NCI-H69 (cell line): Measurements from ENCODE around the gene GMDS.
A peak's percentile ranks its signal among the peaks of the same experiment; 100 is the strongest.

Experiments used
- DNase-seq: peaks from one replicate; lab custom pipeline; 2025; lab: John Stamatoyannopoulos, UW

The GMDS gene

DNA sequence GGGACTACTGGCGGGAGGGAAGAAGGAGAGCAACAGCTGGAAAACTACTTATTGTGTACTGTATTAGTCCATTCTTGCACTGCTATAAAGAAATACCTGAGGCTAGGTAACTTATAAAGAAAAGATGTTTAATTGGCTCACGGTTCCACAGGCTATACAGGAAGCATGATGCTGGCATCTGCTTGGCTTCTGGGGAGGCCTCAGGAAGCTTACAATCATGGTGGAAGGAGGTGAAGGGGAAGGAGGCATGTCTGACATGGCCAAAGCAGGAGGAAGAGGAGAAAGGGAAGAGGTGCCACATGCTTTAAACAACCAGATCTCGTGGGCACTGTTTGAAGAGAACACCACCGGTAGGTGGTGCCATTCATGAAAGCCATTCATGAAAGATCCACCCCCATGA is 67.3 kb downstream of the GMDS start:
- DNase-seq, result no peak

DNA sequence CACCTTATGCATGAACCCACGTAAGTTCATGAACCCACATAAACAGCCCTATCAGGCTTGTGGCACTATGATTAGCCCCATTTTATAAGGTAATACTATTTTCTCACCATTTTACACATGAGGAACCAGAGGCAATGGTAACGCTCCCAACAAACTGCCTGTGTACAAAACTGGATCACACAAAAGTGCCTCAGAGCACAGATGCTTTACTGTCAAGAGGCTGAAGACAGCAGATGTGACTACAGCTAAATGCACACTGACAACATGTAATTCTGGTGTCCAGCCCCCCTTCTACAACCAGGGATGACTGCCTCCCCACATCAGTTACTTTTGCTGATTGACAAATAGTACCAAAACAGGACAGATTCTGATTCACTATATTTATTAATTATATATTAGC is 69.6 kb downstream of the GMDS start:
- DNase-seq, result peak; percentile 34

DNA sequence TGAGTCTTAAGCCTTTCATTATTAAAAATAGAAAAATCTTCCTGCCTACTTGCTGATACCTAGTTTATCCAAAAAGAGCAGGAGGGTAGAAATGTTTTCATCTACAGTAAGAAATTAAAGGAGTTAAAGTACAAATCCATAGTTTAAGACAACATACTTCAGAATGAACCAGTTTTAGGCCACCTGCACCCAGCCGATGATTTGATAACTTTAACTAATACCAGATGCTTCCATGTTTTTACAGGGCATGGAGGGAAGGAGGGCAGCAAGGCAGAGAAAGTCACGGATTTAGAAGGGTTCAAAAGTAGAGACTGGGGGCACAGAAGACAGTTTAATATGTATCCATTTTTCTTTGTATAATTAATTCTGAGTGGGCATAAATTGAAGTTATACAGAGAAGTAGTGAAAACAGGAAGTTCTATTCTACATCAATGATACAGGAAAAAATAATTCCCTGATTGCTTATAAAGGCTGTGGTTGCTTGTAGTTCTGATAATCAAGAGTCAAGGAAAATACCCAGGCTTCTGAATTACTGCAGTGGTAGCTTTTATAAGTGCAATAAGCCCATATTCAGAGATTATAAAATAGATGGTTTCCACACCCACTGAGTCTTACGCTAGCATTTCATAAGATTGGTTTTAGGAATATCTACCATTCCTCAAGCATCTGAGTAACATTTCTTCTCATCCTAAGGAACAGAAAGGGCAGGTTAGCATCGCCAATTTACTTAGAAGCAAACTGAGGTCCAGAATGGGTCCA is 72.0 kb downstream of the GMDS start:
- DNase-seq, result no peak

DNA sequence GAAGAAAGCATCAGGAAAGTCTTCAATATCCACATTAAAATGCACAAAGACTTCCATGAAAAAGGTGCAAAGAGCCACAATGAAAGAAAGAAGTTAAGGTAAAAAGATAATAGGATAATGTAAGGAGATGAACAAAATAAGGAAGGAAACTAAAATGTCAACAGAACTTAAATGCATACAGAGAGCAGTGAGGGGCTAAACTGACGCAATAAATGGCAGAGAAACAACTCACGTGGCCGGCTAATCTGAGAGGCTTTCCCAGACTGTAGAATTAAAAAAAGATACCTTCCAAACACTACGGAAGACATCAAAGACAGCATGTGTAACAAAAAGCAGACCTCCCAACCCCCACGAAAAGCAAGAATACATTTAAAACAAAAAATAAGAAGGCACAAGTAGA is 73.7 kb downstream of the GMDS start:
- no peak for DNase-seq

DNA sequence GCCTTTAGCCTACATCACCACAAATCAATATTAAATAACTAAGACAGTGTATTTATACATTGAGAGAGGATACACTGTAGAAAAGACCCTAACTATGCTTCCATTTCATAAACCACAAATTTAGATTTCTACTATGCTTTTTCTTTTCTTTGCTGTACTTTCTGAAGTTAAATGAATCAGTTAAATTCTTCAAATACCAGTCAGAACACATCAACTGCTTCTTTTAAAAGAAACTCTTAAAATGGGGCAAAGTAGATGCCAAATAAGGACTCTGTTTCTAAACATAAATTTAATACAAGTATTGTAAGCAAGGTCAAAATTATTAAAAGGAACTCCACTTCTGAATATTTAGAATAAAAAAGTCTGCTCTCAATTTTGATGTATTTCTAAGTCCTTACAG is 76.9 kb downstream of the GMDS start:
- DNase-seq, result no peak

DNA sequence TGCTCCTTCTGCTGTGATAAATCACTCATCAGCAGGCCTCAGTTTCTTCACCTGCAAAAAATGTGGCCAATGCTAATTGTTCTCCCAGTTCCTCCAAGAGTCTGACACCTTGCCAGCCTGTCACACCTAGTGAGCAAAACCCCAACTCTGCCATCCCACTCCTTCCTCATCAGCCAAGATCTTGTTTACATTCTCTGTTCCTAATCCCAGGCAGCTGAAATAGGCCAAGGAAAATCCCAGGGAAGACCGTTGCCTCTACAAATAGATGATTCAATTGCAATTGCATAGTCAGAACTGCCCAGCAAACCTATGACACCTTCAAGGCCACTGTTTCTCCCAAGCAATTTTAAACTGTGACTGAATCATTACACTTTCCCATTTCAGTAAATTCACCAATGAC is 78.7 kb downstream of the GMDS start:
- peak; percentile 61 for DNase-seq

DNA sequence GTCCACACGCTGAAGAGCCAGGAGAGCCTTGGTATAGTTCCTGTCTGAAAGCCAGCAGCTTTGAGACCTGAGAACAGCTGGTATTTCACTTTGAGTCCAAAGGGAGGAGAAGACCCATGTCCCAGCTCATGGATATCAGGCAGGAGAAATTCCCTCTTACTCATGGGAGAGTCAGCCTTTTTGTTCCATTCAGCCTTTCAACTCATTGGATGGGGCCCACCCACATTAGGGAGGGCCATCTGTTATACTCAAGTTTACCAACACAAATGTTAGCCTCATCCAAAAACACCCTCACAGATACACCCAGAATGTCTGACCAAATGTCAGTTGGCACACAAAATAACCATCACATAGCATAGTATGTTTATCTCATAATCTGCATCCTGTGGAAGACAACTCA is 80.1 kb downstream of the GMDS start:
- peak; percentile 18 for DNase-seq

DNA sequence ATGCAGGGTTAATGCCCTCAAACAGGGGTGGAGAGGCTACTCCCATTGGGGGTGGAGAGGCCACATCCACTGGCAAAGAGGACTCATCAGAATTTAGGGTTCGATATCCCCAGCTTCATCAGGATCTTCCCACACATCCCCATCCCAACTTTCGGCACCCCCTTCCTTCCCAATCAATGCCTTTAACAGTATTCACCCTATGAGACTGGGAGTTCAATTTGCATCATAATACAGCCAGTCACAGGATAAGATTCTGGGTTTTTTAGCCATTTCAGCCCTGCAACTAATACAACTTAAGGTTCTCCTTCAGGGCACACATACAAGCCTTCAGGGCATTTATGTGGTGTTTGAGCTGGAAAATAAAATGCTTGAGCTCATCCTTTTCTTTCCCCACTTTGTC is 80.9 kb downstream of the GMDS start:
- no peak for DNase-seq

DNA sequence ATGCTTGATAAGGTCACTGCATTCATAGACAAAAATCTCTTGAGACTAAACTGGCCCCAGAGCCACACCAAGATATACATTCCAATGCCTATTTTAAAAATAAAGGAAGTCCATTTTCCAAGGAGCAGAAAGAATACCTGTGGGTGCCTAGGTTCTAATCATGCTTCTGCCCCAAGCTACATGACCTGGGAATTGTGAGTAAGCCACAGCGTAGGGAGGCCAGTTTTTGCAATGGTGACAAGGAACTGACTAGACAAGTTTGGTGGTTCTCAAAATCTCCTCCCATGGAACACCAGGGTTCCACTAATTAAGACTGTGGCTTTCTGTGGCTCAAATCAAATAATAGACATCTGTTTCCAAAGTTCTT is 83.3 kb downstream of the GMDS start:
- DNase-seq, result no peak

DNA sequence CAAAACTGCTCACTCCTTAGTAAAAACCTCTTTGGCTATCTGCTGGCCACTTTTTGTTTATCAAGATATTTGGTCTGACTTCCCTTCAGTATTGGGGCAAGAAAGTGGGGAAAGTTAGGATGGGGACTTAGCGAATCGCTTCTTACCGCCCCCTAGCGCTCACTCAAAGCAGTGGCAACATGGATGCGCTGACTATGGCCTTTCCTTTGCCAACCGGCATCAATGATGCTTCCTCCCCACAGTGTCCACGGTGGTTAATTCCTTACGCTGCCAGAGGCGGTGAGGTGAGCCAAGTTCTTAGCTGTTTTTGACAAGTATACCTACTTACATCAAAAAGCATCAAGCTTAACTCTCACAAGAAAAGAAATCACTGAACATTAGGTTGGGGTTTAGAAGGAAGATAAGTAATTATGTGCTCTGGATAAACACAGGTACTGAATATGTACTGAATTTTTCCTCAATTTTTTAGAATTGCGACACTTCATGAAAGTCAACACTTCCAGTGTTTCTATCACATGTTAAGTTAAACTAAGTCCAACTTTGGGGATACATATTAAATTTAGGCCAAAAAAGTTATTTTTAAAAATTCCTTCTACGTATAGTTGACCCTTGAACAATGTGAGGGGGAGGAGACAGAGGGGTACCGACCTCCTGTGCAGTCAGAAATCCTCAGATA is 86.7 kb downstream of the GMDS start:
- peak; percentile 60 for DNase-seq

DNA sequence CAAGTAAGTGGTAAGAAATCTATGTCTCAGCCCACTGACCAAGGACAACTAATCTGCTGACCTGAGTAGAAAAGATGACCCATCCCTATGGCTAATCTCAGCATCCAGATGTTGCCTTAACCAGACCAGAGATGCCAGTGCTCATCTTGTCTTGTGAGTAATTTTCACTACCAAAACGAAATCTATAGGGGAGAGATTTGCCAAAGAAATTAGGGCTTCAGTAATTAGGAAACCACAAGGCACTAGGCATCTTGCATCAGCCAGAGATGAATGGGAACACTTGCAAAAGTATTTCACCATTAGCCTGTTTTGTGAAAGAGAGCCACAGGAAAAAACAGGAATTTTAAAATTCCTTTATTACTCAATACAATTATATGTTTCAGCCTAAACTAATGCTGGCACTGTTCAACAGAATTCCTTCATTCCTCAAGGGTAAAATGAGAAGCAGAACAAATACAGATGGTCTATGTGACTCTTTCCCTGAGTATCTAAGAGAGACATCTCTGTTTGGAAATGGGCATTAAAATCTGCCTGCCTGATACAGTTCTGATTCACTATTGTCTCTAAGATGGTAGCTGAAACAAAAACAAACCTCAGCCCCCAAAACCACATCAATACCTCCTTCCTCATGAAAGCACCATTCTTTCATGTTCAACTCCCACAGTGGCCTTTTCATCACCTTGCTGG is 87.8 kb downstream of the GMDS start:
- no peak for DNase-seq

DNA sequence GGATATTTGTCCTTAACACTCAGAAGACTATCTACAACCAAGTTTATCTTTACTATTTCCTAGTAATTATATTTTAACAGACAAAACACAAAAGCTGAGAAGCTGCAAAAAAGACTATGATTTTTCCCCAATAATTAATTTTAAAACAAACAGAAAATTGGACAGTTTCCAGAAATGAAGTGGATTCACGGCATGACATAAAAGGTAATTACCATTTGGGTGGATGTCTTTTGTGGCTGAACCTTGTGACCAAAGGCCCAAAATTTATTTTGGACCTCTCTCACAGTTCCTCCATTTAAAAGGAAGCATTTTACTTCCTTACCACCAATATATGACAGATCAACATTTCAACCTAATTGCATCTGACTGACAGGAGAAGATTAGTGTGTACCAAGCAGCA is 90.2 kb downstream of the GMDS start:
- peak; percentile 96 for DNase-seq

DNA sequence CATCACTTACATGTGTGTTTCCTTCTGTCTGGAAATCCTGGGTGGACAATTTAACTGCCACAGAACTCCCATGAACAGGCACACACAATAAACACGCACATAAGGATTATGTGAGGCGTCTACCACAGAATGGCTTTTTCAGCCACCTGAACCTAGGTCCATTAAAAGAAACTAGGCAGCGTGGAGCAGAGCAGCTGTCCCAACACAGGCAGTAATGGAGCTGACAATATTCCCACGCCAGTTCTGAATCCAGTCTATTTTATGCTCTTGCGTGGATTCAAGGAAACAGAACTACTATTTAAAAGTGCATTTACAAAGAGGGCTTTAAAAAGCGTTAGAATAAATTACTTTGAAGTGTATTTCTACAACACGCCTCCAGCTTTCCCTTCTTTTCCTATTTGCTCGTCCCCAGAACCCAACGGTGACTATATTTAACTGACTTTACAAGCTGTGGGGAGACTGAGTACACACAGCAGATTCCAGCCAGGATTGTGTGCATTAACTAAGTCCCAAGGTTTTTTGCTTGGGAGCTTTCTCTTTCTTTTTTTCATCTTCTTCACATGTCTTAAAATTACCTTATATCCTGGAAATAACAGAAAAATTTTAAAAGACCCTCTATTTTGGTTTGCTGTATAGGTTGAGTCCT is 95.9 kb downstream of the GMDS start:
- DNase-seq, result peak; percentile 67

DNA sequence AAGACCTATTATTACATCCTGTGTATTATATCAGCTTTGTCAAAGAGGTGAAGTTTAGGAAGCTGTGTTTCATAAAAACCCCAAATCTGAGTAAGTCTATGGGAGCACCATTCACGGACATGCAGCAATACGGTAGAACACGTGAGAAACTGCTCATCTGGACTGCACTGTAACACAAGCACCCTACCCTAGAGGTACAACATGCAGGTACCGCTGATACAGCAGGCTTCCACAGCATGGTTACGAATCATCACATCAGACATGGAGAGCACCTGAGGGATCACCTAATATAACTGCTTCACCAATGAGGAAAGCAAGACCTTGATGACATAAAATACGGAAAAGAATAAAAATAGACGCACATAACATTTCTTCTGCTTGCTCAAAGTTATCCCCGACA is 96.7 kb downstream of the GMDS start:
- no peak for DNase-seq

DNA sequence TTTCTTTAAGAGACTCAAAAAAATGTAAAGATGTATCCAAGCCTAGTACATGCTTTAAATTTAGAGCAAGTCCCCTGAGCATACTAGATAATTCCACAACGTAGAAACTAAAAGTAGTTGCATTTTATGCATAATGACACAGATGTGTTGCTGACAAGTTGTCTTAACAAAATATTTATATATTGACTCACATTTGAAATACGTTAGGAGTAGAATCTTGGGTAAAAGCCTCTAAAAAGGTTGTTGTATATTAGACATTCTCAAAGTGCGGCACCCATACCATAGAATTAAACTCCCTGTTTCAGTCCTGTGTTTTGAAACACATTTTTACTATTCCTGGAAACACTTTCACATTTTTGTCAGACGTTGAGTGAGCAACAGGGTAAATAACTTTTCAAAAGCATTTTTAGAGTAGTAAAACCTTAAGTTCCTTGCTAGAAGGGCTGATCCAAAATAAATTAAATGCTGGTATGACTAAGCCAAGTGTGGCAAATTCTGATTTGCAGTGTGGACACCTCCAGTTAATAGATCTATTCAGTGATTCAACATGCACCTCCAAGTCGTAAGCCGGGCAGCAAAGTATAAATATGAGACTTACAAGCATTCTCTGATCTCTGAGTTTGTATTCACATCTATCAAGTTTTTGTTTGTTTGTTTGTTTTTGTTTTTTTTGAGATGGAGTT is 97.5 kb downstream of the GMDS start:
- no peak for DNase-seq

DNA sequence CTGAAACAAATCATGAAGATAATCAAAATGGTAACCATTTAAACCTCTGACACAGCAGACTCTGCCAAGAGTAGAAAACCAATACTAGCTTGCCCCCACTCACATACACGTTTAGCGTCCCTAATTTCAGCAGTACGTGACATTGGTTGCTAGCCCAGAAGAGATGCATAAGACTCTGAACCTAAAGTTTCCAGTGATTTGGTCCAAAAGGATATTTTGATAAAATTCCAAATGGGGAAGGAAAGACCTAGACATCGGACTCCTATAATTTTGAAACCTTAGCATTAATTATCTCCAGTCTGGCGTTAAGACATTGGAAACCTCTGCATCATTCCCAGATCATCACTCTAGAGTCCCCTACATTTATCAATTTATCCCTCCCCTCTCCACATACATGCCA is 98.1 kb downstream of the GMDS start:
- DNase-seq, result no peak

DNA sequence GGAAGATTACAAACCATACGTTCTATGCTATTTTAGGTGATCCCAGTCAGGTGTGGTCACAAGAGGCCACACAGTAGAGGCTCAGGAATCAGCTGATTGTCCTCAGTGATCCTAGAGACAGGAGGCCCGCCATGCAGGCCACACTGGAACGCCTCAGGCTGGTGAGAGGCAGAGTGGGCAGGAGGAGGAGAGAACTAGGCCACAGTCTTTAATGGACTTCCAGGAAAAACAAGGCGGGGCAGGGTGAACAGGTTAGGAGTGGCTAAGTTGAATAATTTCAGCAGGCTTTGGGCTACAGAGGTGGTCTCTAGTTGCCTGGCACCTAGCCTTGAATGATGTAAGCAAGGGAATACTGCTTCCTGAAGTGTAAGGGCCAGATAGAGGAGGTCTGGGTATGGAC is 101.2 kb downstream of the GMDS start:
- no peak for DNase-seq

DNA sequence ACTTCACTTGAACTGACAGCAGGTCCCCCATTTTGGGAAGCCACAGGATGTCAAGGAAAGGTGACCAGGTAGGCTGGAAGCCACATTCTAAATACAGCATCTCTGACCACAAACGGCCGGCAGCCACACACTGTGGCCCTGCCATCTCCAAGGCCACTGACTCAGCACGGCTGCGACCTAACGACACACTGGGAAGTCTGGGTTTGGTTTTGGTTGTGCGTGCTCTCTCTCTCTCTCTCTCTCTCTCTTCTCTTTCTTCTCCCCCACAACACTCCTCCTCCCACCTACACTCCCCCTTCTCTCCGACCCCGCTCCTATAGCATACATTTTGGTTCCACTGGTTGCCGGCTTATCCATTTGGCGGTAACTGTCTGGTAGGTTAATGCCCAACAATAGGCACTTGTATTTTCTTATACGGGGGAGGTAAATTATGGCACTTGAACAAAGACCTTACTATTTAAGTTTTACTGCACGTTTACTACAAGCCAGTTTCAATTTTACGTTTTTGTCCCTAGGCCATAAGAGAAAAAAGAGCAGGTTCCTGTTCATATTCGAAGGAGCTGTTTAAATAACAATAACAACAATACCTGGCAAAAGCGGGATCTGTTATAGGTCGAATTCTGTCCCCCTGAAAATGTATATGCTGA is 103.6 kb downstream of the GMDS start:
- DNase-seq, result no peak

DNA sequence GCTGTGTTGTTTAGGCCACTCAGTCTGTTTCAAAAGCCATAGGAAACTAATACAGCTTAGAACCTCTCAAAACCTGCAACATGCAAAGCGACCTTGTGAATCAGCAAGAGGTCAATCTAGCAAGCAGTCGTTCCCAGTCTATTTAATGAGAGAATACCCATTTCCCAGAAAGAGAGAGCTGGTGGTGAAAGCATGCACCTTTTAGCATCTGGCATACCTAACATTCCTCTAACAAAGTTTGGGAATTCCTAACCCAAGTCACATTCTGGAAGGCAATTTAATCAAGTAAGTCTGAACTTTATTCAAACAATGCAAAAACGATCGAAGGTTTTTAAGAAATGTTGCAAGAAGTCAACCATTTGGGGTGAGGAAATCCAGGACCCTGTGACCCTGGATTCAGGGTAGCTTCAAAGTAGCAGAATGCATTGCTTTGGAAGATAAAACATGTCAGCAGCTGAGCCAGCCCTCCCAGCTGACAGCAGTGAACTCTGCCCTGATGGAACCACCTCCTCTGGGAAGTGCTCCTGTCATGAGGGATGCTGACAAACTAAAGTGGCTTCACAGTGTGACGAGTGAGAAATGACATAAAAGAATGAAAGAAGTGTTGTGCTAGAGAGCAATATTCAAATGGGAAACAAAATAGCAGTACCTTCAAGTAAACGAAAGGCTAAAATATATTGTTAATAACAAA is 104.8 kb downstream of the GMDS start:
- no peak for DNase-seq

DNA sequence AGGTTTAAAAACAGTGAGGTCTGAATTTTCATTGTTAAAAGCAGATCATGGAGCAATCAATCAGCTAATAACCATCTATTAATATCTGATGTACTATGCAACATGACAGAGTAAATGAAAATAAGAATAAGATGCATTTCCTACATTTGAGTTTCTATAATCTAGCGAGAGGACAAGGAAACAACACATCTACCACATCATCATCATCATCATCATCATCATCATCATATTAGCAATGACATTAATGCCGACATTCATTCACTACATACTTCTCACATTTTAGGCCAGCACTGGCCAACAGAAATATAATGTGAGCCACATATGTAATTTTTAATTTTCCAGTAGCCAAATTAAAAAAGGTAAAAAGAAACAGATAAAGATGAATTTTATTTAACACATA is 110.0 kb downstream of the GMDS start:
- DNase-seq, result no peak

DNA sequence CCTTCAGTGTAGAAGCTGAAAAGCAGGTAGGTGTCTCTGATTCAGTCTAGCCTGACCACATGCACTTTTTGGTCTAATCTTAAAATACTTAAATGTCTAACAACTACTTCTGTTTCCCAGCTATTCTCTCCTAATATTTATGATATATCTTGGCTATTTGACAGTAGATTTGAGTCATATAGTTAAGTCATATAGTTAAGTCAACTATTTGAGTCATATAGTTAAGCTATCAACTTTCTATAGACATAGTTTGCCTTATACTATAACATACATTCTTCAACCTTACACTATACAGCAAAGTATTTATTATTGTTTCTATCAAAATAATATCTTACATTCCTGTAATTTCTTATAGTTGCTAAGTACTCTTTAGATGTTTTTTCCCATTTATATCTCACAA is 110.9 kb downstream of the GMDS start:
- DNase-seq, result no peak
